SK-N-SH (cell line): ENCODE results near the gene DLEC1.

ENCODE experiments used
- CHD2 ChIP-seq: fragments of 150-350 bp; IDR thresholded peaks from 2 replicates; pipeline ENCODE4 v1.6.1; 2018; ENCODE audit warnings: low read length; ENCODE audit not compliant: partially characterized antibody
- ELF1 ChIP-seq: IDR thresholded peaks from 2 replicates; pipeline ENCODE4 v1.4.0; 2012
- EZH2phosphoT487 ChIP-seq: fragments of 200-600 bp; sonication (generic); IDR thresholded peaks from 2 replicates; pipeline ENCODE4 v1.6.1; 2017; ENCODE audit warnings: low read depth, mixed run types, mild to moderate bottlenecking, antibody characterized with exemption, moderate library complexity, borderline replicate concordance
- JUND ChIP-seq: IDR thresholded peaks from 2 replicates; pipeline ENCODE4 v1.4.0; 2012
- POLR2AphosphoS5 ChIP-seq: IDR thresholded peaks from 2 replicates; pipeline ENCODE4 v1.6.1; 2012; ENCODE audit warnings: low read depth, low read length
- RCOR1 ChIP-seq: fragments of 150-350 bp; IDR thresholded peaks from 2 replicates; pipeline ENCODE4 v1.6.1; 2017; ENCODE audit warnings: antibody characterized with exemption, low read length
- SIN3A ChIP-seq: IDR thresholded peaks from 2 replicates; pipeline ENCODE4 v1.6.1; 2012; ENCODE audit warnings: low read depth, mild to moderate bottlenecking, low read length, moderate library complexity, borderline replicate concordance
- TEAD4 ChIP-seq: IDR thresholded peaks from 2 replicates; pipeline ENCODE4 v1.4.0; 2012; ENCODE audit warnings: mild to moderate bottlenecking, borderline replicate concordance; ENCODE audit not compliant: insufficient read depth
- TF ChIP-seq, protein P1 (sequence below): fragments of 200-600 bp; sonication (generic); IDR thresholded peaks from 2 replicates; pipeline ENCODE4 v1.6.1; 2017; ENCODE audit warnings: antibody characterized with exemption, mild to moderate bottlenecking, moderate library complexity
- TF ChIP-seq, protein P2 (sequence below): IDR thresholded peaks from 2 replicates; pipeline ENCODE4 v1.4.0; 2012; ENCODE audit warnings: low read depth

DNA sequence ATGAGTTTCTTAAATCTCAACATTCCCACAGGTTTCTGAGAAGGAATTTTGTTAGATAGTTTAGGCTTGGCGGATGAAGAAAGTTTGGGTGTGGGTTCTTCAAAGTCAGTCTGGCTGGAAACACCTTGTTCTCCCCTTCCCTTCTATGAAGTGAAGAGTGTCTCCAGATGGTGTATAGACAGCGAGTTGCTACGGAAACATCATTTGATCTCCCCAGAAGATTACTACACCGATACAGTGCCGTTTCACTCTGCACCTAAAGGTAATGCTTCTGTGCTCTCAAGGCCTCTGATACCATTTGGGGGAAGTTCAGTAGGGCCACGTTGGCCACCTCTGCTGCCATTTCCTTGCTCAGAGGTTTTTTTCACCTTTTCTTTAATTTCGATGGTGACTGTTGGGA lies 20.6 kb downstream of the DLEC1 start:
- TF ChIP-seq POLR2AphosphoS5, result no peak
- TF ChIP-seq JUND, result no peak
- TF ChIP-seq TEAD4, result no peak
- no peak for TF ChIP-seq EZH2phosphoT487
- TF ChIP-seq, protein P1, sequence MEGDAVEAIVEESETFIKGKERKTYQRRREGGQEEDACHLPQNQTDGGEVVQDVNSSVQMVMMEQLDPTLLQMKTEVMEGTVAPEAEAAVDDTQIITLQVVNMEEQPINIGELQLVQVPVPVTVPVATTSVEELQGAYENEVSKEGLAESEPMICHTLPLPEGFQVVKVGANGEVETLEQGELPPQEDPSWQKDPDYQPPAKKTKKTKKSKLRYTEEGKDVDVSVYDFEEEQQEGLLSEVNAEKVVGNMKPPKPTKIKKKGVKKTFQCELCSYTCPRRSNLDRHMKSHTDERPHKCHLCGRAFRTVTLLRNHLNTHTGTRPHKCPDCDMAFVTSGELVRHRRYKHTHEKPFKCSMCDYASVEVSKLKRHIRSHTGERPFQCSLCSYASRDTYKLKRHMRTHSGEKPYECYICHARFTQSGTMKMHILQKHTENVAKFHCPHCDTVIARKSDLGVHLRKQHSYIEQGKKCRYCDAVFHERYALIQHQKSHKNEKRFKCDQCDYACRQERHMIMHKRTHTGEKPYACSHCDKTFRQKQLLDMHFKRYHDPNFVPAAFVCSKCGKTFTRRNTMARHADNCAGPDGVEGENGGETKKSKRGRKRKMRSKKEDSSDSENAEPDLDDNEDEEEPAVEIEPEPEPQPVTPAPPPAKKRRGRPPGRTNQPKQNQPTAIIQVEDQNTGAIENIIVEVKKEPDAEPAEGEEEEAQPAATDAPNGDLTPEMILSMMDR, result no peak
- TF ChIP-seq, protein P2, sequence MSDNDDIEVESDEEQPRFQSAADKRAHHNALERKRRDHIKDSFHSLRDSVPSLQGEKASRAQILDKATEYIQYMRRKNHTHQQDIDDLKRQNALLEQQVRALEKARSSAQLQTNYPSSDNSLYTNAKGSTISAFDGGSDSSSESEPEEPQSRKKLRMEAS, result no peak
- TF ChIP-seq CHD2, result no peak
- no peak for TF ChIP-seq SIN3A
- TF ChIP-seq RCOR1, result no peak
- no peak for TF ChIP-seq ELF1
